ENCODE data around the gene BCAS3. TPM values are rescaled to one million over a fixed set of nuclear protein-coding genes. Genes with fewer than 3 reads are reported as not detected.

Gene BCAS3
- total RNA-seq, 1 donor from 2014 or later, result 14.5 TPM

DNA sequence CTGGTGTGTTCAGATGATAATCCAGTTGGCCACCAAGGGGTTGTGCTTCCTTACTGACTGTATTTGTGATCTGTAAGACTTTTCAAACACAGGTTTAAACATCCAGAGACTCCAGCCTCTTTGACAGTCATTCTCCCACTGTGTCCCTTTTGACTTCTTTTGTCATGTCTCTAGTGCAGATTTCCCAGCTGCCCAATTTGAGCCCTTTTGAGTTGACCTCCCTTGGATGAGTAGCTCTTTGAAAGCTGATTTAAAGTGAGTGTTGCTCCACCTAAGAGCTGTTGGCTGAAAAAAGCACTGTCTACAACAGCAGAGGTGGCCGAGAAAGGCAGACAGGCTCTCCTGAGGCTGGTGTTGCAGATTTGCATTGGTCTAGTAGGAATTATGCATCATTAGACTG is 533.6 kb downstream of the BCAS3 start:
- no peak for DNase-seq (ENCODE audit: low read depth)
- Histone ChIP-seq H3K27ac (ENCODE audit: low read depth, low read length) (no peak overlapping the region), H3K36me3 (ENCODE audit: insufficient read depth, low read length) (no peaks in the 10 kb centered on the region), H3K4me1 (ENCODE audit: insufficient read depth, low read length) (no peaks in the 10 kb centered on the region), H3K27me3 (ENCODE audit: insufficient read depth, low read length) (peaks cover 3% of the 10 kb centered on the region), H3K9me3 (ENCODE audit: insufficient read depth, low read depth, low read length) (no peaks in the 10 kb centered on the region), H3K9ac (ENCODE audit: low read length) (no peak overlapping the region), H3K4me2 (ENCODE audit: low read length) (no peak overlapping the region), H2AFZ (ENCODE audit: low read depth, low read length) (no peak overlapping the region), H3K79me2 (ENCODE audit: insufficient read depth, low read length) (no peaks in the 10 kb centered on the region), H3K4me3 (ENCODE audit: insufficient read depth, low read depth, low read length) (no peak overlapping the region), H4K20me1 (ENCODE audit: insufficient read depth, low read length) (no peaks in the 10 kb centered on the region)
- Mint-ChIP-seq H3K9me3 (ENCODE audit: unreplicated experiment) (no peaks in the 10 kb centered on the region), H3K27me3 (ENCODE audit: low read depth, unreplicated experiment) (no peaks in the 10 kb centered on the region), H3K4me3 (ENCODE audit: unreplicated experiment) (no peak overlapping the region), H3K27ac (ENCODE audit: unreplicated experiment) (no peak overlapping the region), H3K4me1 (ENCODE audit: low read depth, unreplicated experiment) (peaks cover 14% of the 10 kb centered on the region), H3K36me3 (ENCODE audit: low read depth, unreplicated experiment) (no peaks in the 10 kb centered on the region)
- no peak for FAIRE-seq
- TF ChIP-seq EZH2 (IDR thresholded peaks at IDR 0.05; ENCODE audit: insufficient read depth, low read length), result no peak
- TF ChIP-seq, protein P1, sequence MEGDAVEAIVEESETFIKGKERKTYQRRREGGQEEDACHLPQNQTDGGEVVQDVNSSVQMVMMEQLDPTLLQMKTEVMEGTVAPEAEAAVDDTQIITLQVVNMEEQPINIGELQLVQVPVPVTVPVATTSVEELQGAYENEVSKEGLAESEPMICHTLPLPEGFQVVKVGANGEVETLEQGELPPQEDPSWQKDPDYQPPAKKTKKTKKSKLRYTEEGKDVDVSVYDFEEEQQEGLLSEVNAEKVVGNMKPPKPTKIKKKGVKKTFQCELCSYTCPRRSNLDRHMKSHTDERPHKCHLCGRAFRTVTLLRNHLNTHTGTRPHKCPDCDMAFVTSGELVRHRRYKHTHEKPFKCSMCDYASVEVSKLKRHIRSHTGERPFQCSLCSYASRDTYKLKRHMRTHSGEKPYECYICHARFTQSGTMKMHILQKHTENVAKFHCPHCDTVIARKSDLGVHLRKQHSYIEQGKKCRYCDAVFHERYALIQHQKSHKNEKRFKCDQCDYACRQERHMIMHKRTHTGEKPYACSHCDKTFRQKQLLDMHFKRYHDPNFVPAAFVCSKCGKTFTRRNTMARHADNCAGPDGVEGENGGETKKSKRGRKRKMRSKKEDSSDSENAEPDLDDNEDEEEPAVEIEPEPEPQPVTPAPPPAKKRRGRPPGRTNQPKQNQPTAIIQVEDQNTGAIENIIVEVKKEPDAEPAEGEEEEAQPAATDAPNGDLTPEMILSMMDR (IDR thresholded peaks at IDR 0.05; ENCODE audit: insufficient read depth, low read depth, low read length), result no peak

DNA sequence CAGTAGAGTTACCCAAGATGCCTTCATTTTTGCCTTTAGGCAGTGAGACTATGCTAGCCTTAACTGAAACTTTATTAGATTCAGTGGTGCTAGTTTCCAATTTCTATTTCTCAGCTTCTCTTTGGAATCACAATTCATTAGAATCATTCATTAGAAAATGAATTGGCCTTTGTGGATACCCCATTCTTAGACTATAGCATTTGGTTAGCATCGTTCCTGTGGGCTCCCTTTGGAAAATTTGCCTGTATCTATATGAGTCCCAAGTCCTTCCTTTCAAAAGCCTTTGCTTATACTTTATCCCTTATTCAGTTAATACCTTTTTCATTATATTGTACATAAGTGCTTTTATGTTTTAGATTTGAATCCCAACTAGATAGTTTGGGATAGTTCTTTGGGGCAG is 535.0 kb downstream of the BCAS3 start:
- DNase-seq (ENCODE audit: low read depth) (no peak), FAIRE-seq (no peak)
- Mint-ChIP-seq H3K9me3 (ENCODE audit: unreplicated experiment) (no peaks in the 10 kb centered on the region), H3K4me1 (ENCODE audit: low read depth, unreplicated experiment) (peaks cover 14% of the 10 kb centered on the region), H3K27ac (ENCODE audit: unreplicated experiment) (no peak overlapping the region), H3K36me3 (ENCODE audit: low read depth, unreplicated experiment) (no peaks in the 10 kb centered on the region), H3K4me3 (ENCODE audit: unreplicated experiment) (no peak overlapping the region), H3K27me3 (ENCODE audit: low read depth, unreplicated experiment) (no peaks in the 10 kb centered on the region)
- H2AFZ ChIP-seq (ENCODE audit: low read depth, low read length), result no peak overlapping the region
- H3K27me3 ChIP-seq (ENCODE audit: insufficient read depth, low read length), result no peaks in the 10 kb centered on the region
- H3K4me2 ChIP-seq (ENCODE audit: low read length), result no peak overlapping the region
- H3K9me3 ChIP-seq (ENCODE audit: insufficient read depth, low read depth, low read length), result no peaks in the 10 kb centered on the region
- no peak for TF ChIP-seq EZH2 (IDR thresholded peaks at IDR 0.05; ENCODE audit: insufficient read depth, low read length)
- TF ChIP-seq, protein P1 (IDR thresholded peaks at IDR 0.05; ENCODE audit: insufficient read depth, low read depth, low read length), result no peak
- no peaks in the 10 kb centered on the region for H3K36me3 ChIP-seq (ENCODE audit: insufficient read depth, low read length)
- H3K4me3 ChIP-seq (ENCODE audit: insufficient read depth, low read depth, low read length), result no peak overlapping the region
- H3K9ac ChIP-seq (ENCODE audit: low read length), result no peak overlapping the region
- no peaks in the 10 kb centered on the region for H4K20me1 ChIP-seq (ENCODE audit: insufficient read depth, low read length)
- H3K27ac ChIP-seq (ENCODE audit: low read depth, low read length), result no peak overlapping the region
- H3K4me1 ChIP-seq (ENCODE audit: insufficient read depth, low read length), result no peaks in the 10 kb centered on the region
- H3K79me2 ChIP-seq (ENCODE audit: insufficient read depth, low read length), result no peaks in the 10 kb centered on the region

DNA sequence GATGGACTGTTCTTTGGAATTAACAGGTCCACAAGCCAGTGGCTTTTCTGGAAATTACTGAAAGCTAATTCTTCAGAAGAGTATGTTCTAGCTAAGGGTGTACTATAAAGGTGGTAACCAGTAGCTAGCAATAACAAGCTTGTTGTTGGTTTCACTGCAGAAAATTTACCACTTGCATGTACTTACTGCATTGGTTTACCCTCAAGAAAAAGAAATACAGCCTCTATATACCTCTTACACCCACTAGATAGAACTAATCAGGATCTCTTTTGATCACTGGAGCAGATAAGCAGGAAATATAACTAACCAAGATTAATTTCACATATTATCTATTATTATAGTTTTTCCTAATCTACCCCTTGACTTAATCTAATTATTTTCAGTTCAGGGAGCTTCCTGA is 537.1 kb downstream of the BCAS3 start:
- TF ChIP-seq, protein P1 (IDR thresholded peaks at IDR 0.05; ENCODE audit: insufficient read depth, low read depth, low read length), result no peak
- no peak for TF ChIP-seq EZH2 (IDR thresholded peaks at IDR 0.05; ENCODE audit: insufficient read depth, low read length)
- H3K4me2 ChIP-seq (ENCODE audit: low read length), result no peak overlapping the region
- H2AFZ ChIP-seq (ENCODE audit: low read depth, low read length), result no peak overlapping the region
- Mint-ChIP-seq H3K9me3 (ENCODE audit: unreplicated experiment) (no peaks in the 10 kb centered on the region), H3K27me3 (ENCODE audit: low read depth, unreplicated experiment) (no peaks in the 10 kb centered on the region), H3K36me3 (ENCODE audit: low read depth, unreplicated experiment) (no peaks in the 10 kb centered on the region), H3K27ac (ENCODE audit: unreplicated experiment) (no peak overlapping the region), H3K4me3 (ENCODE audit: unreplicated experiment) (no peak overlapping the region), H3K4me1 (ENCODE audit: low read depth, unreplicated experiment) (peaks cover 9% of the 10 kb centered on the region)
- H3K27ac ChIP-seq (ENCODE audit: low read depth, low read length), result no peak overlapping the region
- no peak for DNase-seq (ENCODE audit: low read depth)
- H3K4me3 ChIP-seq (ENCODE audit: insufficient read depth, low read depth, low read length), result no peak overlapping the region
- H3K9me3 ChIP-seq (ENCODE audit: insufficient read depth, low read depth, low read length), result no peaks in the 10 kb centered on the region
- H3K9ac ChIP-seq (ENCODE audit: low read length), result no peak overlapping the region
- H3K36me3 ChIP-seq (ENCODE audit: insufficient read depth, low read length), result no peaks in the 10 kb centered on the region
- no peaks in the 10 kb centered on the region for H3K79me2 ChIP-seq (ENCODE audit: insufficient read depth, low read length)
- no peaks in the 10 kb centered on the region for H4K20me1 ChIP-seq (ENCODE audit: insufficient read depth, low read length)
- no peaks in the 10 kb centered on the region for H3K27me3 ChIP-seq (ENCODE audit: insufficient read depth, low read length)
- H3K4me1 ChIP-seq (ENCODE audit: insufficient read depth, low read length), result peaks cover 16% of the 10 kb centered on the region
- FAIRE-seq, result no peak
